Brain microvascular endothelial cell (primary cell): ENCODE measurements around the gene GALNS.
"Not testable (repeated sequence)": the region's sequence is repeated elsewhere in the genome, so short reads cannot be mapped to it uniquely, and the experiment has no call there.

Source experiments
- DNase-seq: peaks from one replicate; pipeline ENCODE4 v3.0.0-alpha.2; 2020
- H3K27ac ChIP-seq: fragments of 250-450 bp; sonication (Bioruptor Pico); 2 replicates; pipeline ENCODE4 v1.5.1; 2020; ENCODE audit warnings: mild to moderate bottlenecking, moderate library complexity
- H3K27me3 ChIP-seq: fragments of 250-450 bp; sonication (Bioruptor Pico); replicated peaks from 2 replicates; pipeline ENCODE4 v1.5.1; 2020; ENCODE audit warnings: mild to moderate bottlenecking
- H3K36me3 ChIP-seq: fragments of 250-450 bp; sonication (Bioruptor Pico); replicated peaks from 2 replicates; pipeline ENCODE4 v1.5.1; 2020; ENCODE audit warnings: mild to moderate bottlenecking
- H3K4me3 ChIP-seq: 2 replicates; pipeline ENCODE4 v1.5.1; 2011; ENCODE audit warnings: low read depth, mild to moderate bottlenecking, control low read depth, low read length, moderate library complexity
- CTCF ChIP-seq: IDR thresholded peaks from 2 replicates; pipeline ENCODE4 v1.5.1; 2011; ENCODE audit warnings: low read depth, mild to moderate bottlenecking, moderate library complexity, low read length, control low read depth, inconsistent platforms; ENCODE audit errors: missing control alignments
- in situ Hi-C: cut with HindIII; loops from 2 replicates; pipeline ENCODE4 v1.10.0; 2017; ENCODE audit warnings: low sequenced_read_pairs, low pct_ligation_motif_present

GALNS gene

GRCh38 chr16:88775825-88776224, 80.9 kb downstream of the GALNS start:
- no peak for DNase-seq
- no peak overlapping the region for H3K4me3 ChIP-seq

GRCh38 chr16:88774544-88775393, 82.0 kb downstream of the GALNS start:
- Histone ChIP-seq H3K27ac (peak overlapping the region; percentile 80), H3K36me3 (no peaks in the 10 kb centered on the region), H3K4me3 (no peak overlapping the region), H3K27me3 (no peaks in the 10 kb centered on the region)
- TF ChIP-seq CTCF: no peak
- in situ Hi-C loops: loop anchor here (25.0 kb wide), 1 partner anchor 388 kb away; the partner anchor contains the start of gene CDH15
- DNase-seq: no peak

More at GRCh38 chr16:88775825-88776224, 80.9 kb downstream of the GALNS start:
- in situ Hi-C loops: no loop called here
- TF ChIP-seq CTCF: no peak
- no peaks in the 10 kb centered on the region for H3K27me3 ChIP-seq
- no peaks in the 10 kb centered on the region for H3K36me3 ChIP-seq
- H3K27ac ChIP-seq: no peak overlapping the region

GRCh38 chr16:88773812-88774291, 82.9 kb downstream of the GALNS start:
- peak overlapping the region; percentile 80 for H3K27ac ChIP-seq
- TF ChIP-seq CTCF: no peak
- in situ Hi-C loops: loop anchor here (25.0 kb wide), 1 partner anchor 388 kb away; the partner anchor contains the start of gene CDH15
- peak; percentile 82 for DNase-seq
- H3K27me3 ChIP-seq: no peaks in the 10 kb centered on the region
- H3K4me3 ChIP-seq: no peak overlapping the region
- H3K36me3 ChIP-seq: no peaks in the 10 kb centered on the region

- TF ChIP-seq CTCF: no peak
- no peaks in the 10 kb centered on the region for H3K36me3 ChIP-seq
- no peaks in the 10 kb centered on the region for H3K27me3 ChIP-seq
- DNase-seq: peak; percentile 87
- no peak overlapping the region for H3K4me3 ChIP-seq
- in situ Hi-C loops: loop anchor here (25.0 kb wide), 1 partner anchor 389 kb away; the partner anchor contains the start of gene CDH15
- peak overlapping the region; percentile 80 for H3K27ac ChIP-seq
Measured at GRCh38 chr16:88772871-88773811, 83.6 kb downstream of the GALNS start.

- H3K4me3 ChIP-seq, DNase-seq, H3K36me3 ChIP-seq, H3K27ac ChIP-seq, H3K27me3 ChIP-seq: not testable (repeated sequence)
- in situ Hi-C loops: loop anchor here (25.0 kb wide), 1 partner anchor 391 kb away; the partner anchor contains the start of gene CDH15
Measured at GRCh38 chr16:88771781-88772180, 85.0 kb downstream of the GALNS start.
